HUDEP-2 (cell line): ENCODE measurements around the gene CMPK2.
"Not testable (repeated sequence)": the region's sequence is repeated elsewhere in the genome, so short reads cannot be mapped to it uniquely, and the experiment has no call there.

Source experiments
- DNase-seq, 76 experiments: peaks; one replicate each; lab custom pipeline; 2025; ENCODE audit not compliant: unreplicated experiment in 76 of 76; lab: John Stamatoyannopoulos, UW

CMPK2 gene

GRCh38 chr2:6865346-6866274, at the start of gene CMPK2:
CMPK2 (minus strand) TSS chr2:6865907; CDS start chr2:6865696, 211 bp downstream.
- peak in 65 of 76 experiments; percentile 15 to 76 (median 59) for DNase-seq

DNA sequence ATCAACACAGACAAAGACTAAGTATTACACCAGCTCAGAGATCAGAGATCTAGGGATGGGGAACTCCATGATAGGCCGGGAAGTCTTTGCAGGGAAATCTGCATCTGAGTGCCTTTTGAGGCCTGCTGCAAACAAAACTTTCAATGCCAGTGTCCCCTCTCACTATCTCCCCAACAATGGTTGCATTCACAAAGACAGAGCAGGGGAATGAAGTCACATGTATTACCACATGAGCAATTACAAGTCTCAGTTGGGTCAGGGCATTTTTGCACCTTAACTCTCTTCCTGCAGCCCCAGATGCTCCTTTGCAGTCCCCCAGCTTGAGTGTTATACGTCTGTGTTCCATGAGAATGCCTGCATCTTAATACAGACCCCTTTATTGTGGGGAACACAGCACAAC, 49.7 kb upstream of the CMPK2 start:
- no peak for DNase-seq

GRCh38 chr2:6914828-6915227, 49.1 kb upstream of the CMPK2 start:
- DNase-seq, result peak in 36 of 76 experiments; percentile 4 to 67 (median 26)

- DNase-seq, result no peak
These were observed 47.9 kb upstream of the CMPK2 start for GRCh38 chr2:6913415-6914157.

GRCh38 chr2:6911721-6912120, 46.0 kb upstream of the CMPK2 start:
- no peak for DNase-seq

DNA sequence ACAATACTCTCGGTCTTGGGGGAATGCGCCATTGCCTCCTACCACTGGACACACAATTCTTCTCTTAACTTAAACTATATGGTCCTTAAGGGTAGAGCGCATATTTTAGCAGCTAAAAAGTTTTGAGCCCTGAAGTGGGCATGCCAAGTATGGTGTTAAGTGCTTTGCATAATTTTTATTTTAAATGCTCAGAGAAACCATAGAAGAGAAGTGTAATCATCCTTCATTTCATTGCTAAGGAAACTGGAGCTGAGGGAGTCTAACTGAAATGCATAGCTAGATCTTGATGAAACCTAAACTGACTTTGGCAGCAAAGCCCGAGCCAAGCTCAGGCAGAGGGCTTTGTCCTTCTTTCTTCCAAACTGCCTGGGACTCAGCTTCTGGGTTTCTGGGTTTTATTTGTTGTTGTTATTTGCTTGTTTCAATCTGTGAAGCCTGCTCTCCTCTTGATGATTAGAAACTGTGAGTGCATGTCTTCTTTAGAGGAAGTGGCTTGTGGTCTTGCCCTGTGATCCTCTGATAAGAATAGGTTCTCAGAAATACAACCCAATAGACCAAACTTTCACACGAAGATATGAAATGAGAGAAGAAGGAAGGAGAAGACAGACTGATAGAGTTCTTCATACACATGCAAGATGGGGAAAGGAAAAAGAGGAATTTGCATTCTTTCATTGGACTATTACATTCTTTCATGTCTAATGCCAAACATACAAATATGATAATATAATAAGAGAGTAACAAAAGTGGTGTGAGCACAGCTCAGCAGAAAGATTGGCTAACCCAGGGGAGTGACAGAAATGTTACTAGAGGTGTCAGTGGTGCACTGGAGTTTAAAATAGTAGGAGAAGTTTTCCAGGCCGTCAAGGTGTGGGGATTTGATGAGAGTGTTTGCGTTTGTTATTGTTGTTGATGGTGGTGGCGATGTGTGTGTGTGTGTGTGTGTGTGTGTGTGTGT, 44.0 kb upstream of the CMPK2 start:
- peak in 50 of 76 experiments; percentile 5 to 88 (median 68) for DNase-seq

DNA sequence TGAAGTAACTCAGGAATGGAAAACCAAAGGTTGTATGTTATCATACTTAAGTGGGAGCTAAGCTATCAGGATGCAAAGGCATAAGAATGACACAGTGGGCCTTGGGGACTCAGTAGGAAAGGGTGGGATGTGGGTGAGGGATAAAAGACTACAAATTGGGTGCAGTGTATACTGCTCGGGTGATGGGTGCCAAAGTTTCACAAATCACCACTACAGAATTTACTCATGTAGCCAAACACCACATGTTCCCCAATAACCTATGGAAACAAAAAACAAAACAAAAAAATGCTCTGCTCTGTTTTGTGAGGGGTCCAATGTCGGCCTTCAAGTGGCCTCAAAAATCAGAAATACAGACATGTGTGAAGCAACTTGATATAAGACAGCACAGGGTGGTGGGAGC, 42.6 kb upstream of the CMPK2 start:
- no peak for DNase-seq

- no peak for DNase-seq
These were observed 40.5 kb upstream of the CMPK2 start for GRCh38 chr2:6906165-6906741.

GRCh38 chr2:6905668-6906067, 40.0 kb upstream of the CMPK2 start:
- DNase-seq, result no peak

DNA sequence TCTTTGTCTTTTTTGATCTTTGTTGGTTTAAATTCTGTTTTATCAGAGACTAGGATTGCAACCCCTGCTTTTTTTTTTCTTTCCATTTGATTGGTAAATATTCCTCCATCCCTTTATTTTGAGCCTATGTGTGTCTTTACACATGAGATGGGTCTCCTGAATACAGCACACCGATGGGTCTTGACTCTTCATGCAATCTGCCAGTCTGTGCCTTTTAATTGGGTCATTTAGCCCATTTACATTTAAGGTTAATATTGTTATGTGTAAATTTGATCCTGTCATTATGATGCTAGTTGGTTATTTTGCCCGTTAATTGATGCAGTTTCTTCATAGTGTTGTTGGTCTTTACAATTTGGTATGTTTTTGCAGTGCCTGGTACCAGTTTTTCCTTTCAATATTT, 36.9 kb upstream of the CMPK2 start:
- not testable (repeated sequence) for DNase-seq

DNA sequence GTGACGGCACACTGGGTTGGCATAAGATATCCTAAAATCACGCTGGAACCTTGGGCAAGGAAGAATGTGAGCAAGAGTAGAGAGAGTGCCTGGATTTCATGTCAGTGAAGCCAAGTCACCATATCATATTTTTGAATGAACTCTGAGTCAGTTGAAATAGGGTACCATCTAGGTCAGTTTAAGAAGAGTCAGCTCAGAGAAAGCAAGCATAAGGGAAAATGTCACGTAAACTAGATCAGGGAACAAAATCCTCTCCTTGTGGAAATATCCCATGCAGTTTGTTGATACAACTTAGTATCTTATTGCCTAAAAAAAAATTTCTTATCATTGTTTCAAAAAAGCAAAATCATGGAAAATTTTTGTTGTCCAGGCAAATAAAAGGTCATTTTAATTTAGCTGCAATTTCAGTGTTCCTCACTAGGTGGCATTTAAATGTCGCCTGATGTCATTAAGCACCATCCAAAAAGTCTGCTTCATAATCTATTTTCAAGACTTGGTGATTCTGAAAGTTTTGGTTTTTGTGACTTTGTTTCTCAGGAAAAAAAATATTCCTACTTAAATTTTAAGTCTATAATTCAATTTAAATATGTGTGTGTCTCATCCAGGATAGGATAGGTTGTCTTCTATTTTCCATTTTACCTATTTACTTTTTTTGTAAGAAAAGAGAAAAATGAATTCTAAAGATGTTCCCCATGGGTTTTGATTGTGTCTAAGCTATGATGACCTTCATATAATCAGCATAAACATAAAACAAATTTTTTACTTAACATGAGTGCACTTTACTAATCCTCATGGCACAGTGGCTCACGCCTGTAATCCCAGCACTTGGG, 31.4 kb upstream of the CMPK2 start:
- peak in 27 of 76 experiments; percentile 9 to 59 (median 36) for DNase-seq

DNA sequence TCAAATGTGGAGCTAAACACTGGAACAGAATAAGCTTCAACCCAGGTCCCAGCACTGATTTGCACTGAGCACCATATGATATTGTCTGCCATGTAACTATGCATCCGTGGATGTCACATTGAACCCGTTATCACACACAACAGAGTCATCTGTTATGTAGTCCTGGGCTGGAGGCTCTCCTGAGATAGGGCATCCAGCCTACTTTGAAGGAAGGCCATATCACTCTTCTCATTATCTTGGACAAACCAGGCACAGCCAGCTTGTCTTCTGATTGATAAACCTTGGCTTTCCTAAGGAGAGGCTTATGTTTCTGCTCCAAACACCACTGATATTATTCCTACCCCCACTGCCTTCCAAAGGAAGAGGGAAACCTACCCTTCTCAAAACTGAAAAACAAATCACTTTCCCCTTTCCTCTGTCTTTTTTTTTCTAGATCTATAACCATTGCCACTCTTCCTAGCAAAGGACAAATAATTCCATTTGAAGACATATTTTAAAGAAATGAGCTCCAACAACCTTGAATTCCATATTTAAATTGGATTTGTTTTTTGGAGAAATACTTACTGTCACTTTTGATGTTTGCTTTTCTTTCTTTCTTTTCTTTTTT, 28.3 kb upstream of the CMPK2 start:
- DNase-seq, result peak in 73 of 76 experiments; percentile 21 to 96 (median 81)

DNA sequence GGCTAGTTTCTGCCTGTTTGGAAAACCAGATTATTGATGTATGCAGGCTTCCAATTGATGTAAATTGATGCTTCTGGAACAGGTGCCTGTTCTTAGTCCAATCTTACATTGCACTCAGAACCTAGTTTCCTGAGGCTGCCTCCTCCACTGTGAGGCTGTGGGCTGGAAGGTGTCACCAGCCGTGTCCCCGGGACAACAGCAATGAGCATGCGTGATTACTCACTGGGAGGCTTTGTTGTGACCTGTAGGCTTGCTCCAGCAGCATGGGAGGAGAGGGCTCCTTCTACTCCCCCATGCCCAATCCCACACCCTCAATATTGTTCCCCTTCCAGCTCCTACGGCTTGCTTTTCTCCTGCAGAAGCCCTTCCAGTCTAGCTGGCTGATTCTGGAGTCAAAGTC, 23.0 kb upstream of the CMPK2 start:
- DNase-seq, result no peak

DNA sequence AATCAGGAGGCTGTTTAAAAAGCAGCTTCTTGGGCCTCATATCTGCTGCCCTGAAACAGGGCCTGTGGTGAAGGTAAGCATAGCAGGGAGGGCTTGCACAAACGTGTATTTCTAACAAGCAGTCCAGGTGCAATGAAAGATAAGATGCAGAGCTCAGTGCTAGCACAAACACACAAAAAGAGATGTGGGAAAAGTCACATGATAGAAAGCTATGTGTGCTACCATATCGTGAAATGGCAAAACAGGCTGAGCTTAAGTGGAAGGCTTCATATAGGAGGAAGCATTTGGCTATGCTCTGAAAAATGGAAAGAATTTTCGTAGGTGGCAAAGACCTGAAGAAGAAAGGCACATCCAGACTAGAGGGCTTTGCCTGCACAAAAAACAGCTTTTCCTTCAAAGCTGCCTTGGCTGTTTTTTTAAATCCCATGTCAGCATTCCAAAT, 22.1 kb upstream of the CMPK2 start:
- DNase-seq, result peak in 70 of 76 experiments; percentile 10 to 89 (median 58)

- DNase-seq, result peak in 38 of 76 experiments; percentile 8 to 78 (median 46)
These were observed 20.3 kb upstream of the CMPK2 start for GRCh38 chr2:6885968-6886367.

DNA sequence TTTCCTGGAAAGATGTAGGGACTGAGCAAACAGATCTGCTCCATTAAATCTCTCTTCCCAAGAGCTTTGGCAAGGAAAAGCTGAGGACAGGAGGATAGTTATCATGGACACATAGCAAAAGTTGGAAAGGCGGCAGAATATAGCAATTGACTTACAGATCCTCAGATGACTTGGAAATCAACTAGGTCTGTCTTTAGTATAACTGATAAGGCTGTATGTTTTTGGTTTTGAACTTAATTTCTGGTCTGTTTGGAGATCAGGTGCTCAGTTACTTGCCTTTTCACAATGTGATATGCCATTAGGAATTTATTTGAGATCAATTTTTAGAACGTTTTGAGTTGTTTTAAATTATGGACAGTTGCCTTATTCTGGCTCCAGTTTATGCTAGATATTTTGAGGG, 19.8 kb upstream of the CMPK2 start:
- peak in 8 of 76 experiments; percentile 10 to 70 (median 41) for DNase-seq

GRCh38 chr2:6883448-6884122, 17.9 kb upstream of the CMPK2 start:
- DNase-seq, result no peak

- DNase-seq, result no peak
These were observed 15.8 kb upstream of the CMPK2 start for GRCh38 chr2:6881516-6881915.
